Trophoblast cell (in vitro differentiated cells and primary cell): Measurements from ENCODE around the gene NUDT5.

Experiments
- DNase-seq, 2 donors: peaks; one replicate each; pipeline ENCODE4 v3.0.0-alpha.2; 2016
- H2AFZ ChIP-seq: 2 replicates; pipeline ENCODE4 v1.6.1; 2013; ENCODE audit warnings: low read length, moderate library complexity, mild to moderate bottlenecking; ENCODE audit not compliant: insufficient read depth, poor library complexity
- H2AK5ac ChIP-seq: 2 replicates; pipeline ENCODE4 v1.6.1; 2013; ENCODE audit warnings: mild to moderate bottlenecking, low read length
- H2BK120ac ChIP-seq: 2 replicates; pipeline ENCODE4 v1.6.1; 2013; ENCODE audit warnings: low read length, mild to moderate bottlenecking, moderate library complexity; ENCODE audit not compliant: insufficient read depth, poor library complexity
- H2BK12ac ChIP-seq: 2 replicates; pipeline ENCODE4 v1.6.1; 2013; ENCODE audit warnings: mild to moderate bottlenecking, low read length, moderate library complexity
- H2BK5ac ChIP-seq: 2 replicates; pipeline ENCODE4 v1.6.1; 2013; ENCODE audit warnings: low read length, low read depth, moderate library complexity, mild to moderate bottlenecking; ENCODE audit not compliant: poor library complexity
- H3K14ac ChIP-seq: 2 replicates; pipeline ENCODE4 v1.6.1; 2013; ENCODE audit warnings: mild to moderate bottlenecking, low read length
- H3K18ac ChIP-seq: 2 replicates; pipeline ENCODE4 v1.6.1; 2013; ENCODE audit warnings: mild to moderate bottlenecking, low read length
- H3K23ac ChIP-seq: 2 replicates; pipeline ENCODE4 v1.6.1; 2013; ENCODE audit warnings: low read length
- H3K27ac ChIP-seq: 2 replicates; pipeline ENCODE4 v1.5.1; 2013; ENCODE audit warnings: low read depth, mild to moderate bottlenecking, inconsistent platforms, low read length, moderate library complexity
- H3K27me3 ChIP-seq: 2 replicates; pipeline ENCODE4 v1.6.1; 2013; ENCODE audit warnings: inconsistent platforms, mild to moderate bottlenecking, low read length, moderate library complexity; ENCODE audit not compliant: insufficient read depth
- H3K36me3 ChIP-seq, 2 experiments: 1 replicate in 1 of 2; 2 replicates in 1 of 2; pipeline ENCODE4 v1.6.1; 2013; ENCODE audit warnings: low read length in 2 of 2, mild to moderate bottlenecking in 2 of 2, moderate library complexity in 1 of 2; ENCODE audit not compliant: insufficient read depth in 2 of 2, control insufficient read depth in 1 of 2
- H3K4ac ChIP-seq: 2 replicates; pipeline ENCODE4 v1.6.1; 2013; ENCODE audit warnings: low read depth, mild to moderate bottlenecking, low read length, moderate library complexity
- H3K4me1 ChIP-seq, 2 experiments: 1 replicate in 1 of 2; 2 replicates in 1 of 2; pipeline ENCODE4 v1.6.1; 2013; ENCODE audit warnings: low read length in 2 of 2, mild to moderate bottlenecking in 2 of 2, moderate library complexity in 1 of 2; ENCODE audit not compliant: insufficient read depth in 2 of 2, control insufficient read depth in 1 of 2
- H3K4me2 ChIP-seq: 2 replicates; pipeline ENCODE4 v1.6.1; 2013; ENCODE audit warnings: inconsistent platforms, mild to moderate bottlenecking, low read length, moderate library complexity
- H3K4me3 ChIP-seq: 2 replicates; pipeline ENCODE4 v1.5.1; 2013; ENCODE audit warnings: mild to moderate bottlenecking, low read depth, low read length, inconsistent platforms
- H3K79me1 ChIP-seq: one replicate; pipeline ENCODE4 v1.6.1; 2013; ENCODE audit warnings: low read length
- H3K79me2 ChIP-seq: 2 replicates; pipeline ENCODE4 v1.6.1; 2013; ENCODE audit warnings: low read length, mild to moderate bottlenecking; ENCODE audit not compliant: control insufficient read depth, insufficient read depth, poor library complexity
- H3K9ac ChIP-seq: 2 replicates; pipeline ENCODE4 v1.6.1; 2013; ENCODE audit warnings: mild to moderate bottlenecking, low read length
- H3K9me3 ChIP-seq: 2 replicates; pipeline ENCODE4 v1.6.1; 2013; ENCODE audit warnings: low read depth, mild to moderate bottlenecking, control low read depth, inconsistent platforms, low read length; ENCODE audit not compliant: insufficient read depth
- H4K12ac ChIP-seq: 2 replicates; pipeline ENCODE4 v1.6.1; 2013; ENCODE audit warnings: low read depth, mild to moderate bottlenecking, low read length, moderate library complexity
- H4K8ac ChIP-seq: 2 replicates; pipeline ENCODE4 v1.6.1; 2013; ENCODE audit warnings: low read depth, mild to moderate bottlenecking, low read length, moderate library complexity
- H4K91ac ChIP-seq: one replicate; pipeline ENCODE4 v1.6.1; 2013; ENCODE audit warnings: low read depth, mild to moderate bottlenecking, low read length, moderate library complexity
- WGBS: extraction: QIAGEN DNeasy Blood & Tissue Kit; methylation state at CpG from one replicate; pipeline ENCODE4 v1.1.7; 2013; ENCODE audit warnings: missing lambda C conversion rate; ENCODE audit not compliant: insufficient read length, insufficient coverage; ENCODE audit errors: extremely low coverage; 5-methylcytosine and 5-hydroxymethylcytosine counted together

Gene NUDT5

DNA sequence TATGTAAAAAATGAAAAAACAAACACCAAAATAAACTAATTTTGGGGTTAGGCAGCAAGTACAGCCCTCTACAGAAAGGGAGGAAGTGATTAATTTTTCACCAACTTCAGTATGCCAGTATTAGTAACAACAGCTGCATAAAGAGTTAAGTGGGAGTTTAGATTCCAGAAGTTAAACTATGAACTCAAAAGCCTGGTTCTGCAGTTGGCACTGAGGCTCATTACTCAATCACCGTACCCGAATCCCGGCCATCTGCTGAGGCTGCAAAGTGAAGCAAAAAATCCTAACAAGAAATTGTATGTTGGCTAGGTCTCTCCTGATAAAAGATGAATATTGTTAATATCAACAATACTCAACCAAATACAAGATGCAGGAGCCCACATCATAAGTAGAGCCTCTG, 4.0 kb downstream of the NUDT5 start:
- Histone ChIP-seq H2BK5ac (no peak overlapping the region), H3K79me2 (peaks cover 8% of the 10 kb centered on the region), H3K18ac (no peak overlapping the region), H3K4me3 (no peak overlapping the region), H3K4me1 (peaks cover 0 to 2% of the 10 kb centered on the region in 2 experiments), H3K9ac (no peak overlapping the region), H4K12ac (no peak overlapping the region), H3K14ac (no peak overlapping the region), H2BK120ac (no peak overlapping the region), H2AFZ (no peak overlapping the region), H3K23ac (no peak overlapping the region), H3K9me3 (no peaks in the 10 kb centered on the region), H3K27me3 (no peaks in the 10 kb centered on the region), H3K36me3 (peaks cover 5% of the 10 kb centered on the region in 2 experiments), H2BK12ac (no peak overlapping the region), H3K79me1 (peaks cover 9% of the 10 kb centered on the region), H2AK5ac (no peak overlapping the region), H3K4ac (no peak overlapping the region), H4K91ac (no peak overlapping the region), H4K8ac (no peak overlapping the region), H3K4me2 (no peak overlapping the region), H3K27ac (no peak overlapping the region)
- DNase-seq = no peak
- no CpG with 5 or more reads among the region's 3 CpGs for WGBS

DNA sequence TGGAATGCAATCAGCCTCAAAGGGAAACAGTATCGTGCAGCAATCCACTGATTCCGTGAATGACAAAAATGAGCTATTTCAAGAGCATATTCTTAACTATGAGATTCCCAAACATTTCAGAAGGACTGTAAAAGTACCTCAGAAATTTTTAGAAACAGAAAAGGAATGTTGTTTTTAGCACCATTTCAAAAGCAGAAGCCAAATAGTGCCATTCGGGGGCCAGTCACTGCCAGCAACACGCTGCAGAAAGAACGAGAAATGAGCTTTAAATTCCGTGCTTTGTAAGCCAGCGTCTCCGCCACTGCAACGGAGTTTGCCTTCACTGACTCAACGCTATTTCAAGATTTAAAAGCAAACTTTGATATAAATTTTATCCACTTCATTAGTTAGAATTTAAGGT, 6.3 kb downstream of the NUDT5 start:
- no CpG with 5 or more reads among the region's 10 CpGs for WGBS
- no peak overlapping the region for H4K12ac ChIP-seq
- no peak overlapping the region for H3K27ac ChIP-seq
- H3K18ac ChIP-seq = no peak overlapping the region
- no peaks in the 10 kb centered on the region for H3K27me3 ChIP-seq
- H3K79me2 ChIP-seq = no peaks in the 10 kb centered on the region
- no peak overlapping the region for H3K4me3 ChIP-seq
- no peak overlapping the region for H2BK5ac ChIP-seq
- no peak overlapping the region for H2BK120ac ChIP-seq
- H2AFZ ChIP-seq = no peak overlapping the region
- peaks cover 8 to 9% of the 10 kb centered on the region in 2 experiments for H3K36me3 ChIP-seq
- no peaks in the 10 kb centered on the region for H3K79me1 ChIP-seq
- H3K9ac ChIP-seq = no peak overlapping the region
- H4K8ac ChIP-seq = no peak overlapping the region
- no peak overlapping the region for H3K4ac ChIP-seq
- no peak overlapping the region for H4K91ac ChIP-seq
- no peak overlapping the region for H3K14ac ChIP-seq
- no peak overlapping the region for H2BK12ac ChIP-seq
- H2AK5ac ChIP-seq = no peak overlapping the region
- no peaks in the 10 kb centered on the region for H3K9me3 ChIP-seq
- H3K4me1 ChIP-seq = peaks cover 0 to 2% of the 10 kb centered on the region in 2 experiments
- H3K23ac ChIP-seq = no peak overlapping the region
- H3K4me2 ChIP-seq = no peak overlapping the region
- DNase-seq = peak; percentile 14 to 62

- Histone ChIP-seq H3K18ac (no peak overlapping the region), H2BK120ac (no peak overlapping the region), H3K79me2 (no peaks in the 10 kb centered on the region), H2BK12ac (no peak overlapping the region), H3K4me3 (no peak overlapping the region), H2BK5ac (no peak overlapping the region), H3K9ac (no peak overlapping the region), H3K14ac (no peak overlapping the region), H4K8ac (no peak overlapping the region), H3K4me1 (peaks cover 0 to 2% of the 10 kb centered on the region in 2 experiments), H3K4ac (no peak overlapping the region), H3K36me3 (peaks cover 8 to 9% of the 10 kb centered on the region in 2 experiments), H3K4me2 (no peak overlapping the region), H2AK5ac (no peak overlapping the region), H3K27me3 (no peaks in the 10 kb centered on the region), H4K91ac (no peak overlapping the region), H3K23ac (no peak overlapping the region), H4K12ac (no peak overlapping the region), H3K79me1 (no peaks in the 10 kb centered on the region), H3K27ac (no peak overlapping the region), H2AFZ (no peak overlapping the region), H3K9me3 (no peaks in the 10 kb centered on the region)
- no peak for DNase-seq
- WGBS = no CpG with 5 or more reads among the region's 6 CpGs
These were observed 7.0 kb downstream of the NUDT5 start for GRCh38 chr10:12188656-12189055.

GRCh38 chr10:12187321-12187905, 8.3 kb downstream of the NUDT5 start:
- Histone ChIP-seq H2AK5ac (no peak overlapping the region), H2BK5ac (no peak overlapping the region), H2BK12ac (no peak overlapping the region), H3K23ac (no peak overlapping the region), H4K12ac (no peak overlapping the region), H3K4me3 (no peak overlapping the region), H3K4me2 (no peak overlapping the region), H3K18ac (no peak overlapping the region), H3K79me1 (no peaks in the 10 kb centered on the region), H3K79me2 (no peaks in the 10 kb centered on the region), H4K91ac (no peak overlapping the region), H2AFZ (no peak overlapping the region), H3K4ac (no peak overlapping the region), H3K36me3 (peaks cover 9 to 10% of the 10 kb centered on the region in 2 experiments), H3K27me3 (no peaks in the 10 kb centered on the region), H3K9ac (no peak overlapping the region), H3K27ac (no peak overlapping the region), H3K14ac (no peak overlapping the region), H3K4me1 (peaks cover 0 to 2% of the 10 kb centered on the region in 2 experiments), H2BK120ac (no peak overlapping the region), H4K8ac (no peak overlapping the region), H3K9me3 (no peaks in the 10 kb centered on the region)
- DNase-seq = no peak
- no CpG with 5 or more reads among the region's 5 CpGs for WGBS
